Immature natural killer cell (primary cell): ENCODE data around the gene RSRC1. TPM values are rescaled to one million over a fixed set of nuclear protein-coding genes. Genes with fewer than 3 reads are reported as not detected.
"Not testable (repeated sequence)": the region's sequence is repeated elsewhere in the genome, so short reads cannot be mapped to it uniquely, and the experiment has no call there.

Source experiments
- DNase-seq, 3 donors: peaks; one replicate each; pipeline ENCODE4 v3.0.0; 2022; ENCODE audit warnings: mixed read lengths in 1 of 3
- H3K27ac Mint-ChIP-seq, 6 donors: one replicate each; pipeline ENCODE4 v1.8.0; 2020; ENCODE audit warnings: mixed read lengths in 6 of 6, mild to moderate bottlenecking in 5 of 6, inconsistent platforms in 4 of 6, moderate library complexity in 3 of 6
- H3K27me3 Mint-ChIP-seq, 3 donors: one replicate each; pipeline ENCODE4 v1.8.0; 2020 to 2021; ENCODE audit warnings: low read depth in 3 of 3, mild to moderate bottlenecking in 3 of 3, mixed read lengths in 3 of 3, moderate library complexity in 3 of 3, inconsistent platforms in 1 of 3
- H3K36me3 Mint-ChIP-seq, 3 donors: one replicate each; pipeline ENCODE4 v1.8.0; 2020; ENCODE audit warnings: mixed read lengths in 3 of 3, inconsistent platforms in 2 of 3, mild to moderate bottlenecking in 2 of 3
- H3K4me1 Mint-ChIP-seq, 2 donors: one replicate each; pipeline ENCODE4 v1.8.0; 2020; ENCODE audit warnings: inconsistent platforms in 2 of 2, mild to moderate bottlenecking in 2 of 2, mixed read lengths in 2 of 2, moderate library complexity in 1 of 2
- H3K4me3 Mint-ChIP-seq, 5 donors: one replicate each; pipeline ENCODE4 v1.8.0; 2020; ENCODE audit warnings: mild to moderate bottlenecking in 5 of 5, mixed read lengths in 5 of 5, inconsistent platforms in 3 of 5, moderate library complexity in 3 of 5
- H3K9me3 Mint-ChIP-seq, 6 donors: one replicate each; pipeline ENCODE4 v1.8.0; 2020; ENCODE audit warnings: mild to moderate bottlenecking in 6 of 6, mixed read lengths in 6 of 6, inconsistent platforms in 4 of 6, moderate library complexity in 3 of 6
- polyA plus RNA-seq, 3 donors: library from polyadenylated mRNA; unstranded; fragments of 300-500 nt; fragmentation: Illumina TruSeq; gene quantifications; one replicate each; pipeline ENCODE4 v1.2.3, GENCODE V29; 2021

The RSRC1 gene
- polyA plus RNA-seq, 3 donors from 2014 or later, result 15.4 to 37.9 (median 37.1) TPM

- Mint-ChIP-seq H3K4me3 (no peak overlapping the region), H3K27me3 (peaks cover 0 to 2% (median 0%) of the 10 kb centered on the region in 3 donors), H3K4me1 (no peaks in the 10 kb centered on the region), H3K27ac (no peak overlapping the region), H3K36me3 (peaks cover 0 to 8% (median 8%) of the 10 kb centered on the region in 3 donors), H3K9me3 (no peaks in the 10 kb centered on the region)
- DNase-seq, result no peak
Measured at GRCh38 chr3:158471639-158472294, 361.9 kb downstream of the RSRC1 start.

GRCh38 chr3:158479051-158479450 lies 369.2 kb downstream of the RSRC1 start:
- Mint-ChIP-seq H3K4me1 (peaks cover 2 to 4% of the 10 kb centered on the region in 2 donors), H3K27me3 (peaks cover 0 to 2% (median 0%) of the 10 kb centered on the region in 3 donors), H3K27ac (no peak overlapping the region), H3K4me3 (no peak overlapping the region), H3K9me3 (no peaks in the 10 kb centered on the region), H3K36me3 (peaks cover 0 to 8% (median 8%) of the 10 kb centered on the region in 3 donors)
- DNase-seq, result no peak

- H3K27me3 Mint-ChIP-seq, result no peaks in the 10 kb centered on the region
- no peaks in the 10 kb centered on the region for H3K9me3 Mint-ChIP-seq
- no peak overlapping the region for H3K4me3 Mint-ChIP-seq
- no peaks in the 10 kb centered on the region for H3K36me3 Mint-ChIP-seq
- H3K4me1 Mint-ChIP-seq, result peaks cover 3 to 7% of the 10 kb centered on the region in 2 donors
- no peak for DNase-seq
- H3K27ac Mint-ChIP-seq, result no peak overlapping the region
Measured at GRCh38 chr3:158483701-158484235, 373.9 kb downstream of the RSRC1 start.

GRCh38 chr3:158486200-158486599 lies 376.3 kb downstream of the RSRC1 start:
- no peak for DNase-seq
- Mint-ChIP-seq H3K4me1 (peaks cover 6 to 16% of the 10 kb centered on the region in 2 donors), H3K9me3 (no peaks in the 10 kb centered on the region), H3K4me3 (no peak overlapping the region), H3K36me3 (no peaks in the 10 kb centered on the region), H3K27me3 (no peaks in the 10 kb centered on the region), H3K27ac (no peak overlapping the region)

- Mint-ChIP-seq H3K4me1 (peaks cover 6 to 17% of the 10 kb centered on the region in 2 donors), H3K36me3 (no peaks in the 10 kb centered on the region), H3K27me3 (no peaks in the 10 kb centered on the region), H3K4me3 (no peak overlapping the region), H3K9me3 (no peaks in the 10 kb centered on the region), H3K27ac (no peak overlapping the region)
- no peak for DNase-seq
Measured at GRCh38 chr3:158488670-158489069, 378.8 kb downstream of the RSRC1 start.

- Mint-ChIP-seq H3K27ac (no peak overlapping the region), H3K27me3 (no peaks in the 10 kb centered on the region), H3K36me3 (no peaks in the 10 kb centered on the region), H3K4me3 (no peak overlapping the region), H3K9me3 (no peaks in the 10 kb centered on the region), H3K4me1 (peaks cover 3 to 12% of the 10 kb centered on the region in 2 donors)
- DNase-seq, result no peak
Measured at GRCh38 chr3:158489181-158489580, 379.3 kb downstream of the RSRC1 start.

GRCh38 chr3:158491968-158492367 lies 382.1 kb downstream of the RSRC1 start:
- no peaks in the 10 kb centered on the region for H3K27me3 Mint-ChIP-seq
- H3K27ac Mint-ChIP-seq, result no peak overlapping the region
- DNase-seq, result no peak
- H3K9me3 Mint-ChIP-seq, result no peaks in the 10 kb centered on the region
- peaks cover 0 to 4% (median 0%) of the 10 kb centered on the region in 3 donors for H3K36me3 Mint-ChIP-seq
- H3K4me3 Mint-ChIP-seq, result no peak overlapping the region
- peaks cover 3 to 10% of the 10 kb centered on the region in 2 donors for H3K4me1 Mint-ChIP-seq

- no peak overlapping the region for H3K27ac Mint-ChIP-seq
- no peaks in the 10 kb centered on the region for H3K27me3 Mint-ChIP-seq
- peaks cover 0 to 2% (median 0%) of the 10 kb centered on the region in 6 donors for H3K9me3 Mint-ChIP-seq
- DNase-seq, result no peak
- H3K4me1 Mint-ChIP-seq, result peaks cover 3 to 10% of the 10 kb centered on the region in 2 donors
- H3K36me3 Mint-ChIP-seq, result peaks cover 1 to 4% (median 2%) of the 10 kb centered on the region in 3 donors
- no peak overlapping the region for H3K4me3 Mint-ChIP-seq
Measured at GRCh38 chr3:158492685-158493084, 382.8 kb downstream of the RSRC1 start.

GRCh38 chr3:158493931-158494330 lies 384.0 kb downstream of the RSRC1 start:
- H3K27ac Mint-ChIP-seq, result no peak overlapping the region
- no peak overlapping the region for H3K4me3 Mint-ChIP-seq
- H3K4me1 Mint-ChIP-seq, result peaks cover 3 to 10% of the 10 kb centered on the region in 2 donors
- H3K36me3 Mint-ChIP-seq, result peaks cover 4 to 13% (median 10%) of the 10 kb centered on the region in 3 donors
- peaks cover 2 to 14% (median 10%) of the 10 kb centered on the region in 6 donors for H3K9me3 Mint-ChIP-seq
- H3K27me3 Mint-ChIP-seq, result no peaks in the 10 kb centered on the region
- DNase-seq, result no peak

GRCh38 chr3:158494673-158495072 lies 384.8 kb downstream of the RSRC1 start:
- H3K27ac Mint-ChIP-seq, result no peak overlapping the region
- peaks cover 4 to 13% (median 10%) of the 10 kb centered on the region in 3 donors for H3K36me3 Mint-ChIP-seq
- peaks cover 3 to 10% of the 10 kb centered on the region in 2 donors for H3K4me1 Mint-ChIP-seq
- H3K27me3 Mint-ChIP-seq, result no peaks in the 10 kb centered on the region
- no peak overlapping the region for H3K4me3 Mint-ChIP-seq
- H3K9me3 Mint-ChIP-seq, result peaks cover 5 to 19% (median 13%) of the 10 kb centered on the region in 6 donors
- DNase-seq, result no peak

GRCh38 chr3:158495398-158495902 lies 385.6 kb downstream of the RSRC1 start:
- not testable (repeated sequence) for H3K27ac Mint-ChIP-seq, H3K4me3 Mint-ChIP-seq, H3K4me1 Mint-ChIP-seq, H3K27me3 Mint-ChIP-seq, DNase-seq
- H3K9me3 Mint-ChIP-seq, result peaks cover 5 to 27% (median 19%) of the 10 kb centered on the region in 6 donors
- H3K36me3 Mint-ChIP-seq, result peaks cover 4 to 13% (median 12%) of the 10 kb centered on the region in 3 donors

- Mint-ChIP-seq H3K4me1 (peaks cover 6 to 18% of the 10 kb centered on the region in 2 donors), H3K27me3 (peaks cover 0 to 5% (median 2%) of the 10 kb centered on the region in 3 donors), H3K4me3 (no peak overlapping the region), H3K9me3 (peaks cover 4 to 12% (median 7%) of the 10 kb centered on the region in 6 donors), H3K36me3 (peaks cover 3 to 12% (median 4%) of the 10 kb centered on the region in 3 donors), H3K27ac (no peak overlapping the region)
- no peak for DNase-seq
Measured at GRCh38 chr3:158505117-158505516, 395.2 kb downstream of the RSRC1 start.

- Mint-ChIP-seq H3K4me3 (no peak overlapping the region), H3K36me3 (peaks cover 3 to 8% (median 4%) of the 10 kb centered on the region in 3 donors), H3K4me1 (peaks cover 6 to 18% of the 10 kb centered on the region in 2 donors), H3K27ac (no peak overlapping the region), H3K27me3 (peaks cover 0 to 5% (median 2%) of the 10 kb centered on the region in 3 donors), H3K9me3 (peaks cover 0 to 9% (median 6%) of the 10 kb centered on the region in 6 donors)
- no peak for DNase-seq
Measured at GRCh38 chr3:158506456-158506855, 396.6 kb downstream of the RSRC1 start.

GRCh38 chr3:158508481-158508880 lies 398.6 kb downstream of the RSRC1 start:
- Mint-ChIP-seq H3K9me3 (peaks cover 1 to 10% (median 5%) of the 10 kb centered on the region in 6 donors), H3K4me3 (no peak overlapping the region), H3K36me3 (peaks cover 3 to 8% (median 4%) of the 10 kb centered on the region in 3 donors), H3K27me3 (peaks cover 0 to 3% (median 2%) of the 10 kb centered on the region in 3 donors), H3K27ac (no peak overlapping the region), H3K4me1 (peaks cover 6 to 18% of the 10 kb centered on the region in 2 donors)
- no peak for DNase-seq
